ENCODE results near the gene DRC1.

The DRC1 gene

DNA sequence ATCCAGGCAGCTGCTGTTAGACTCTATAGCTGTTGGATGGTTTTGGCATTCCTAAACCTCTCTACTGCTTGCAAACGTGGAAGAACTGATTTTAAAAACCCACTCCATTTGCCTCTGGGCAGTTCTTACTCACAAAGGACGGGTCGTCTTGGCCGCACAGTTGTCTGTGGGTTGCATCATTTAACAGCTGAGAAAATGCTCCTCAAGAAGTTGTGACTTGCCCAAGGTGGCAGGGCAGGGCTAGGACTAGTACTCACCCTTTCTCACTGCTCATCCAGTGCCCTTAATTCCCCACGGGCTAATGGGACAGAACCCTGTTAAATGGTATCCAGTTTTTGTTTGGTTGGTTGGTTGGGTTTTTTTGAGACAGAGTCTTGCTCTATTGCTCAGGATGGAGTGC, 997 bp upstream of the DRC1 start:
- DNase-seq = no peak

- DNase-seq = no peak
Measured at GRCh38 chr2:26407526-26407925, 5.8 kb downstream of the DRC1 start.

GRCh38 chr2:26409785-26410184, 8.1 kb downstream of the DRC1 start:
- DNase-seq = no peak

DNA sequence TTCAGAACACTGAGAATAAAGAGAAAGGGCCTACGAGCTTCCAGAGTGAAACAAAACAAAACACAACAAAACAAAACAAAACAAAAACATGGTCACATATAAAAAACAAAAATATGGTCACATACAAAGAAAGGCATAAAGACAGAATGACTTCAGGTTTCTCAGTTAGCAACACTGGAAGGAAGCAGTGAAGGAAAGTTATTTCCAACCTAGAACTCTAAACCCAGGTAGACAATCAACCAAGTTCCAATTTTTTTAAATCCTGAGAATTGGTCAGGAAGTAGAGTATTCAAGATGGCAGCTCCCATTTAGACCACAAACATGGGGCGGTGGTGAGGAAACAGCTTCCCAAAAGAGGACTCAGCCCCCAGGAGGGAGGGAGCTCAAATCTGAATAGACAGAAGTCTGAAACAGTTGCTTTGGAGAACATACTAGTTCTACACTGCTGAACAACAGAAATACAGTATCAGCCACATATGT, 9.1 kb downstream of the DRC1 start:
- no peak for DNase-seq

GRCh38 chr2:26411419-26411818, 9.7 kb downstream of the DRC1 start:
- no peak for DNase-seq

DNA sequence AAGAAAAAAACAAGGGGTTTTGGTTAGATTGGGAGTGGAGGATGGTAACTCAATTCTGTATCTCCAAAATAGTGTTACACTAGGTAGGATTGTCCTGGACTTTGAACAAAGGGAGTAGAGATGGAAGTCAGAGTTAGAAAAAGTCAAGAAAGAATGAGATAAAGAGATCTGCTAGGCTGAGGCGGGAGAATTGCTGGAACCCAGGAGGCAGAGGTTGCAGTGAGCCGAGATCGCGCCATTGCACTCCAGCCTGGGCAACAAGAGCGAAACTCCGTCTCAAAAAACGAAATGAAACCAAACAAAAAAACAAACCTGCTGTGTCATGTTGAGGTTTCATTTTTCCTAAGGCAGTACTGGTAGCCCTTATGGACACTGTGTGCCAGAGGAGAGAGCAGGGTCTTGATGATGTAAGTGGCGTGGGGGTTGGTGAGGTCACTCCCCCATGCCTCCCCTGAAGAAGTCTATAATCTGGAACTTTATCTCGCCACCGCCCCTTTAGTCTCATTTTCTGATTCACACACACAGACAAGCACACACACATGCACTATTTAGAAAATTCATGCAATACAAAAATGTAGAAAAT, 10.5 kb downstream of the DRC1 start:
- DNase-seq = no peak

DNA sequence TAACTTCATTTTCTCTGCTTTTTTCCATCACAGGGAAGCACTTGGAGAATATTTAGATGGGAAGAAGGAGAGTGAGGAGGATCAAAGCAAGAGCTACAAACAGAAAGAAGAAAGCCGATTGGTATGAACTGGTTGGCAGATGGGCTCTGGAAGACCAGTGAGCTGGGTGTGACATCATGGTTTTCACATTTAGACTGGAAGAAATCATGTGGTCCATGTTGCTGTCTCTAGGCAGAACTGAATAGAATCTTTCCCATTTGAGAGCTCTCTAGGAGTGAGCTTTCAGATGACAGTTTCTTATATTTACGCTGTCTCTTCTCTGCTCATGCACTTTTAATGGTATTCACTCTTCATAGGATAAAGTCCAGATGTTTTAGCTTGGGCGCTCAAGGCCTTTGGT, 12.6 kb downstream of the DRC1 start:
- no peak for DNase-seq

DNA sequence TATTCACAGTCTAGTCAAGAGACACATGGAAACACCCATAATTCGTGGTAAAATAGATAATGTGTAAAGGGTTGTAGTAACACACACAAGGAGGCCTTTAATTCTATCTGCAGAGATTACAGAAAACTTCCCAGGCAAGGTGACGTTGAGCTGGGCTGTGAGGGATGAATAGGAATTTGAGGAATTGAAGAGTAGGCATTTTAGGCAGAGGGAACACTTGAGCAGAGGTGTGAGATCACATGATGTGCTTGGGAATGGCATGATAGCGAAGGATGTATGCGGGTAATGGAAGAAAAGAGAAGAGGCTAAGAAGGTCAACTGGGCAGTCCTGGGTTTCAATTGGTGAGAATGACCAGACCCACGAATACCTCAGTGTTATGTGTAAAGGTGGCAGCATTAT, 20.2 kb downstream of the DRC1 start:
- DNase-seq = no peak

- no peak for DNase-seq
Measured at GRCh38 chr2:26422947-26423629, 21.4 kb downstream of the DRC1 start.

DNA sequence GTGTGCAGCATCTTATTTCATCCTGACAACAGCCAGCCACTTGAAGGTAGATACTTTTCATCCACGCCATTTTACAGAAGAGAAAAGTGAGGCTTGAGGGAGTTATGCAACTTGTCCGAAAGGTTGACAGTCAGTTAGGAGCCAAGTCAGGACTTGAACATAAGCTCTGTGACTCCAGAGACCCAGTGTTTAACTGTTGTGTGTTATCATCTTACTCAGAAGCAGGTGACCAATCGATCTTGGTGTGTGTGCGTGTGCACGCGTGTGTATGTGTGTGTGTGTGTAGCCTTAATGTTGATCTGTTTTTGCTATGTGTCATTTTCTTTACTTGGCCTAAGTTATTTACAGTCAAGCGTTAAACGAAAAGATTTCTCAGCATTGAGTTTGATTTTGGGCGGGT, 22.0 kb downstream of the DRC1 start:
- no peak for DNase-seq

DNA sequence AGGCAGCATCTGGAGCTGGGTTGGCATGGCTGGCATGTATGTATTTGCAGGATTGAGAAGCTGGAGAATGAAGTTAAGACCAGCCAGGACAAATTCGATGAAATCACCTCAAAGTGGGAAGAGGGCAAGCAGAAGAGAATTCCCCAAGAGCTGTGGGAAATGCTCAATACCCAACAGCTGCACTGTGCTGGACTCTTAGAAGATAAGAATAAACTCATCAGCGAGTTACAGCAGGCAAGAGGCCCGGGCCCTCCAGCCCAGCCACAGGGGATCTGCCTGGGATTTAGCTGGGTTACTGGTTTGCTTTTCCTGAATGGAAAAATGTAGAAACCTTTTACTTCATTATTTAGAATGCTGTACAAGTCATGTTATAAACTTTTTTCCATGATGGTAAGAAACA, 22.5 kb downstream of the DRC1 start:
- DNase-seq = no peak

DNA sequence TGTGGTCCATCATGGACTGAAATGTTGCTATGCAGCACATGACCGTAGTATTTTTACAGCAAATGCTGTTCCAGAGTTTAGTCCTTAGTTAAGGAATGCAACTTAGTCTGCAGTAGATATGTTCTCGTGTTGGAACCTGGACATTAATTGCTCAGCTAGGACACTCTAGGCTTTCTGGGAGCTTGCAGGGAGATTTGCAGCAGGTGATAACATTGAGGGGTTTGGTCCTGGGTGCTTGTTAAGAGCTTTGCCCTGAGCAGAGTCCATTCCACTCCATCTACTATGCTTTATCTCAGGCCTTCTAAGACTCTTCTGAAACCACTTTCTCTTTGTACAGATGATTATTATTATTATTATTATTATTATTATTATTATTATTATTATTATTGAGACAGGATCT, 27.1 kb downstream of the DRC1 start:
- DNase-seq = no peak

DNA sequence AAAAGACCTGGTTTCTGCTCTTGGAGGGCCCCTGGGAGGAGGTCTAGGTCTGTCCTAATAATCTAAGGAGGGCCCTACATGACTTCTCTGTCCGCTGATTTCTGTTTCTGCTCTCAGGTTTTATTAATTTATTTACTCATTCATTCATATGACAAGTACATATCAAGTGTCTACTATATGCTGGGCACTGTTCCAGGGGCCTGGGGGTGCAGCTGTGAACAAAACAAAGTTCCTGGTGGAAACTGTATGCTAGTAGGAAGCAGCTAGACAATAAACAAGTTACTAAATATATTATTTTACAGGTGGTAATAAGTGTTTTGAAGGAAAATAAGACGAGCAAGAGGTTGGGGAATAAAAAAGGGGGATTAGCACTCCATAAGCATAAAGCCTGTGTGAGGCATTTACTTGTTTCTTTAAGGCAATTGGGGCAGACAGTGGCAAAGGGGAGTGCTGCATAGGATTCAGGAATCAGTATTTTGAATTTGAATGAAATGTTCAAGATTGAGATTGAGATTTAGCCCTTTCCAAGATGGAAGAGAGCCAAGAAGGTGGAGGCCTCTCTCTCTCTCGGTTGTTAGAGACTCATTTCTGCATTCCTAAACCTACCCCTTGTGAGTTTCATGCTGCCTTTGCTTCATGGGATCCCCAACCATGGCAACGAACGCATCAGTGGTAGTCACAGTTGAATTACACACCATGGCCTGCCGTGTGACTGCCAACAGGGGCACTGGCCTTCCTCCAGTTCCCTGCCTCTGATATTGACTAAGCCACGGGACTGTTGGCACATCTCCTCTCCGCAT, 28.3 kb downstream of the DRC1 start:
- no peak for DNase-seq

GRCh38 chr2:26430826-26431225, 29.1 kb downstream of the DRC1 start:
- DNase-seq = no peak

DNA sequence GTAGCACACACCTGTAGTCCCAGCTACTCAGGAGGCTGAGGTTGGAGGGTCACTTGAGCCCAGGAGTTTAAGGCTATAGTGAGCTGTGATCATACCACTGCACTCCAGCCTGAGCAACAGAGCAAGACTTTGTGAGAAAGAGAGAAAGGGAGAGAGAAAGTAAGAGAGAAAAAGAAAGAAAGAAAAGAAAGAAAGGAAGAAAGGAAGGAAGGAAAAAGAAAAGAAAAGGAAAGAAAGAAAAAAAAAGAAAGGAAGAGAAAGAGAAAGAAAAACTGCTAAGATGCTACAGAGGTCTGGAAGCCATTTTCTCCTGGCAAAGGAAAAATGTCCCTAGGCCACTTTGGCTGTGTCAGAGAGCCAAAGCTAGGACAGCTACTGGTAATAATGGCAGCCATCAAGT, 30.6 kb downstream of the DRC1 start:
- DNase-seq = no peak

DNA sequence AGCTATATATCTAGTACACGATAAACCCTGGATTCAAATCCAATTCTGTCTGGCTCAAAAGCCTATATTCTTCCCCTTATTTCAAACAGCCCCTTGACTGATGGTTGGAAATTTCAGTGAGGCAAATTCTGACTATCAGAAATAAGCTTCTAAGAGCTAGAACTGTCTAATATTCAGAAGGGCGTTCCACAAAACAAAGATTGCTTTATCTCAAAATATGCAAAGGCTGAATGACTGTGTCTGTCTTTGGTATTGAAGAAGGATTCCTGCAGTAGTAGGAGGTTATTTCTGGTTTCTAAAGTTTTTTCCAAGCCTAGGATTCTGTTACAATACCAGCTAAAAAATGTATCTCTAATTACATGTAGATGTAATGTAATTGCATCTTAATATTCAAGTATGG, 31.1 kb downstream of the DRC1 start:
- no peak for DNase-seq

DNA sequence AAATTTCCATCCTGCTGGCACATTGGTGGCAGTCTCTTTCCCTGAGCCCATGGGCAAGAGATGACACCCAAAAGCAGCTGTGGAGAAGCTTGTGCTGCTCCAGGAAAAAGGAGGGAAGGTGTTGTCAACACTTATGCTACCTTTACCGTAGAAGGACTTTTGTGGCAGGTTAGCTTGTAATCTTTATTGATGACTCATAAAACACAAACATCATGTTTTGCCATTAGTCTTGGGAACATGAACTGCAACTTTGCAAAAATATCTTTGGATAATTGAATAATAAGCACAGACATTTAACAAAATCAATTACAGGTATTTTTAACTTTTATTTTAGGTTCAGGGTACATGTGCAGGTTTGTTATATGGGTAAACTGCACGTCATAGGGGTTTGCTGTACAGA, 33.4 kb downstream of the DRC1 start:
- no peak for DNase-seq

DNA sequence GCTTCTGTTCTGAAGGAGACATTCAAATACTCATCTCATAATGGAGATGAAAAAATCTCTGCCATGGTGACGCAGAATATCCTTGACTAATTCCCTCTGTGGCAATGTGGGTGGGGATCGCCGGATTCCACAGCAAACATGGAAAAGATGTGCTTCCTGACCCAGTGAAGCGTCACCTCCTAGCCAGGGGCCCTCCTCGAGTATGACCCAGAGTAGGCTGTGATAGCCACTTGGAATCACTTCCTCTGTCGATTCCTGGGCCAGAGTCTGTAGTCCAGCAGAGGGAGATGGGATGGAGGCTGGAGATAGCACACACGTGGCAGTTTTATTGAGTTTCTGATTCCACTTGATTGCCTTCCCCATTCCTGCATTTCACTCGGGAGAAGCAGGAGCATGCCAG, 36.8 kb downstream of the DRC1 start:
- no peak for DNase-seq

GRCh38 chr2:26438926-26439325, 37.2 kb downstream of the DRC1 start:
- no peak for DNase-seq

GRCh38 chr2:26442301-26442700, 40.6 kb downstream of the DRC1 start:
- DNase-seq = no peak

DNA sequence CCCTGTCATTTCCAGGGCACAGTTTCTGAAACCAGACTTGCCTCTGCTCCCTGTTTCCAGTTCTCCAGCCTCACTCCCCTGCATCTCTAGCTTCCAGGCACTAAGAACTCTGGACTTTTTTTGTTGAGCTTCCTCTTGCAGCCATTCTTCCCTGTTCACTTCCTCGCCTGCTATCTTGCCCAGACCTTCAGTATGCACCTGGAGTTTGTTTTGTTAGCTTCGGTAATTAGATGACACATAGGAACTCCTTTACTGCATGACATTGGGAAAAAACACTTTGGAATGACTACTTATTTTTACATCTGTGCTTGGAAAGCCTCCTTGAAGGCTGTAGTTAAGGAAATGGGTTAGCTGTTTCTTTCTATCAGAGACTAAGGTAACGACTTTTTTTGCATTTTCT, 41.0 kb downstream of the DRC1 start:
- no peak for DNase-seq

- DNase-seq = no peak
Measured at GRCh38 chr2:26444236-26444635, 42.5 kb downstream of the DRC1 start.

DNA sequence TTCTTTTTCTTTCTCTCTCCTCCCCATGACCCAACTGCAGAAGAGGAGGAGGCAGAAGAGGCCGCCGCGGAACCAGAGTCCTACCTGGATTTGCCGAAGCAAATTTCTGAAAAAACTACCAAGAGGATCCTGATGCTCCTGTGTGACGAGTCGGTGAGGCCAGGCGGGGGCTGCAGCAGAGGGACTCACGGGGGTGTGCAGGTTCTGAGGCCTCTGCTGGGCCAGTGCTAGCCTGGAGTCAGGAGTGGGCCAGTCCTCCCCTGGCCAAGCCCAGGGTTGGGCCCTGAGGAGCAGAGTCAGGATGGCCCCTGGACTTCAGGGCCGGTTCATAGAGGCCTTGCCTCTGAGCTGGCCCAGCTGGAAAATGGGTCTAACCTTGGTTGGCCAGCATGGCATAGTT, 46.9 kb downstream of the DRC1 start:
- DNase-seq = no peak

DNA sequence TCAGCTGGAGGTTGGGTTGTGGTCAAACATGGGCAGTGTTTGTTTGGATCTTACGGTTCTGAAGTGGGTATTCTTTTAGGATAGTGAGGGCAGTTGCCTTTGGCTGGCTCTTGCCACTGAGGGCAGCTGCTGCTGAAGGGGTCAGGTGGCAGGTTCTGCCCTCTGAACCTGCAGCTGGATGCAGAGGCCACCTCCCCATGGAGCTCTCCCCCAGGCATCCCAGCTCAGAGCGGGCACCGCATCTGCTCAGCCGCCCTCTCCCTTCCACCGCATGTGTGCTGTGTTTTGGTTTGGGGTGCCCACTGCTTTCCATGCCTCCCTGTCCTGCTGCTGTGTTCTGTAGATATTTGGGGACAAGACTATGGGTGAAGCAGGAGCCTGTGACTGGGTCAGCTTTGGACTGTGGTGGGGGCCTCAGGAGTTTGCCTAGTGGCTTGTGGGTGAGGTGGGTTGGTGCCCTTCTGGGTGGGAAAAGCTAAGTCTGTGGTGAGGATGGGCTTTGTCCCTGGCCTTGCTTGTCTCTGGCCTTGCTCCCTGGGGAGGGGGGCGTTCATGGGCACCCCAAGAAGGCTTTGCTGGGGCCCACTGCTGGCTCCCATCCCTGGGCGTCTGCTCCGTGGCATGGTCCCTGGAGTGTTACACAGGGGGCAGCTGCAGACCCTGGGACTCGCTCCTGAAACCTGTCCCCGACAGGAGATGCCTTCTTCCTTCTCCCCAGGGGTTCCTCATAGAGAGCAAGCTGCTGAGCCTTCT, 47.7 kb downstream of the DRC1 start:
- DNase-seq = no peak

Measured in NK-92 treated with Interleukin-12 subunit alpha and Interleukin-12 subunit beta, amount 100 ng/mL, for 24 hours (cell line).